ENCODE results near the gene ITGAD.

ITGAD gene

DNA sequence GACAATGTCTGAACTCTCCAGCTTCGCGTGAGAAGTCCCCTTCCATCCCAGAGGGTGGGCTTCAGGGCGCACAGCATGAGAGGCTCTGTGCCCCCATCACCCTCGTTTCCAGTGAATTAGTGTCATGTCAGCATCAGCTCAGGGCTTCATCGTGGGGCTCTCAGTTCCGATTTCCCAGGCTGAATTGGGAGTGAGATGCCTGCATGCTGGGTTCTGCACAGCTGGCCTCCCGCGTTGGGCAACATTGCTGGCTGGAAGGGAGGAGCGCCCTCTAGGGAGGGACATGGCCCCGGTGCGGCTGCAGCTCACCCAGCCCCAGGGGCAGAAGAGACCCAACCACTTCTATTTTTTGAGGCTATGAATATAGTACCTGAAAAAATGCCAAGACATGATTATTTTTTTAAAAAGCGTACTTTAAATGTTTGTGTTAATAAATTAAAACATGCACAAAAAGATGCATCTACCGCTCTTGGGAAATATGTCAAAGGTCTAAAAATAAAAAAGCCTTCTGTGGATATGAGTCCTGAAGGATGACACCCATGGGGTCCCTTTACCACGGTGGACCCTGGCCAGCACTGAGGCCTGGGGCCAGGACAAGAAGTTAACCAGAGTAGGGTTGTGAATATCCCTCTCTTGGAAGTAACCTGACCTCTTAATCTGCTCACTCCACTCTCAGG, 10.5 kb upstream of the ITGAD start:
- DNase-seq (ENCODE audit: low spot score in 2 of 2) (peak; percentile 63 to 81), ATAC-seq (peak; percentile 51)
- H3K4me1 Mint-ChIP-seq: peaks cover 38% of the 10 kb centered on the region
- no peak overlapping the region for H3K4me3 Mint-ChIP-seq
- H3K36me3 Mint-ChIP-seq: peaks cover 18% of the 10 kb centered on the region
- H3K27ac Mint-ChIP-seq: no peak overlapping the region
- H3K9me3 Mint-ChIP-seq: no peaks in the 10 kb centered on the region

DNA sequence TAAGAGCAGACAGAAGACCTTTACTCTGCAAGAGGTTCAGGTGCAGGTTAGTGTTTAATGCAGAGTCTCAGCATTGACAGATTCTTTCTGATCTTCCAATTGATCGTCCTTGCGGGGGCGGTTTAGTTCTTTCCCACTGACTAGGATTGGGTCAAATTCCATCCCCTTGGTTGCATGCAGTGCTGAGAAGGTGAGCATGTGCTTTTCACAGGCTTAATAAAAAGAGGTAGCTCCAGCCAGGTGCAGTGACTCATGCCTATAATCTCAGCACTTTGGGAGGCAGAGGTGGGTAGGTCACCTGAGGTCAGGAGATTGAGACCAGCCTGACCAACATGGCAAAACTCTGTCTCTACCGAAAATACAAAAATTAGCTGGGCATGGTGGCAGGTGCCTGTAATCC, 7.5 kb upstream of the ITGAD start:
- Mint-ChIP-seq H3K4me3 (no peak overlapping the region), H3K9me3 (no peaks in the 10 kb centered on the region), H3K4me1 (peaks cover 36% of the 10 kb centered on the region), H3K27ac (peak overlapping the region; percentile 53), H3K36me3 (peaks cover 9% of the 10 kb centered on the region)
- DNase-seq (ENCODE audit: low spot score in 2 of 2) (no peak), ATAC-seq (no peak)

DNA sequence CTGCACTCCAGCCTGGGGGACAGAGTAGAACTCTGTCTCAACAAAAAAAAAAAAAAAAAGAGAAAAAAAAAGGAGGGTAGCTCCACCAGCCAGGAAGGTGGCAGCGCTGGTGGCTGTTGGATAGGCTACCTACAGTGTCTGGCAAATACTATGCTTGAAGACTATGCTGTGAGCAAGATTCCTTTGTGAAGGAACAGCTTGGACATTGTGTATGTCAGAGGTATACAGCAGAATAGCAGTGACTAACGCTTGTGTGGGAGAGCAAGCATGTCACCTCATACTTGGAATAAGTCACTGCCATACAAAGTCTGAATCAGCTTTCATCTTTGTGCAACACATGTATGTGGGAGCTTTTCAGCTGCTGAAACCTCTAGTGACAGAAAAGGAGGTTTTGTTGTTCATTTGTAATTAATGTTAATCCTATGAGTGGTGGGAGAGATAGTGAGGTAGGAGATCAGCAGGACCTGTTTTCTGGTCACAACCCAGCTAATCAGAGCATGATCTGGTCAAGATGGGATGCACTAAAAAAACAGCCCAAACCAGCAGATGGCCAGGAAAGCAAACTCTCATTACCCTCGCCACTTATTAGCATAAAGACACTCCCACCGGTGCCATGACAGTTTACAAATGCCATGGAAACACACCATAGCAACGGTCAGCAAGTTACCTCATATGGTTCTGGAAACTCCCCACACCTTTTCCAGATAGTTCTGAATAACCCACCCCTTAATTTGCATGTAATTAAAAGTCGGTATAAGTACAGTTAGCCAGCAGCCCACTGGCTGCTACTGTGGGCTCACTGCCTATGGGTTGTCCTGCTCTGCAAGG, 6.8 kb upstream of the ITGAD start:
- H3K4me3 Mint-ChIP-seq: peak overlapping the region; percentile 43
- peak; percentile 99 for ATAC-seq
- peak overlapping the region; percentile 53 for H3K27ac Mint-ChIP-seq
- peaks cover 9% of the 10 kb centered on the region for H3K36me3 Mint-ChIP-seq
- H3K4me1 Mint-ChIP-seq: peaks cover 36% of the 10 kb centered on the region
- no peaks in the 10 kb centered on the region for H3K9me3 Mint-ChIP-seq
- peak in 1 of 2 donors; percentile 63 for DNase-seq (ENCODE audit: low spot score in 2 of 2)

DNA sequence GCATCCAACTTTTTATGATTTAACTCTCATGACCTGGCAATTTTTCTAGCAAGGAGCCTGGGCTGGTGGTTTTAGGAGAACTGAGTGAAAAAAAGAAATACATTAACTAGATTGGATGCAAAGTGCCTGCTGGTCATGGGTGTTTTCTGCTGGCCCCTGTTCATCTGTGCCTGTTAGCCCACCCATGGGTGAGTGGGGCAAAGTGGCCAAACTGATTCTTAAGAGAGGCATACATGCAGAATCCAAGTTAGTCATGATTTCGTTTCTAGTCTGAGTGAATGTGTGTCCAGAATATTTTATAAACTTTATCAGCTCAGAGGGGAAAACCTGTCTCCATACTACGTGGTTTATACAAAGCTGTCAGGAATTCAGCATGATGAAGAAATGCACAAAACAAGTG, 4.6 kb upstream of the ITGAD start:
- no peak overlapping the region for H3K4me3 Mint-ChIP-seq
- no peak for DNase-seq (ENCODE audit: low spot score in 2 of 2)

DNA sequence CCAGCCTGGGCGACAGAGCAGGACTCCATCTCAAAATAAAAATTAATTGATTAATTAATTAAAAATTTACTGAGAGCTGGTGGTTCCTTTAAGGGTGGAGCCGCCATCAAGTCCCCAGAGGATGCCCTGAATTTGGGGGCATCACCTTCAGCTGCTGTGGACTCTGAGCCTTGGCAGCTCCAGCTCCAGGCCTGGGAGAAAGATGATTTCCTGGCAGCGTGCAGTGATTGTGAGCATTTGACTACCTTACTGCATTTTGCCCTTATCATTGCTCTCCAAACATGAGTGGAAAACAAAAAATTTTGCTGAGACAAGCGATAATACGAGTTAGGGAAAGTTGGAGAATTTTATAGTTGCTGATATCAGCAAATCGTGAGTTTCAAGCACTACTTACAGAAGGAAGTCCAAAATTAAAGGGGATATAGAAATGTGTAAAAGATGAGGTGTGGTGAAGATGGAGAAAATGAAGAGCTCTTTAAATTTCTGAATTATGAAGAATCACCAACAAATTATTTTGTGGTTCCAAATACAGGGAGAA, 2.6 kb upstream of the ITGAD start:
- Mint-ChIP-seq H3K9me3 (no peaks in the 10 kb centered on the region), H3K4me1 (peaks cover 22% of the 10 kb centered on the region), H3K27ac (no peak overlapping the region), H3K4me3 (no peak overlapping the region), H3K36me3 (no peaks in the 10 kb centered on the region)
- DNase-seq (ENCODE audit: low spot score in 2 of 2) (no peak), ATAC-seq (no peak)

More for the DNA sequence above, 4.6 kb upstream of the ITGAD start:
- no peaks in the 10 kb centered on the region for H3K9me3 Mint-ChIP-seq
- peaks cover 25% of the 10 kb centered on the region for H3K4me1 Mint-ChIP-seq
- no peak overlapping the region for H3K27ac Mint-ChIP-seq
- no peaks in the 10 kb centered on the region for H3K36me3 Mint-ChIP-seq
- ATAC-seq: no peak

DNA sequence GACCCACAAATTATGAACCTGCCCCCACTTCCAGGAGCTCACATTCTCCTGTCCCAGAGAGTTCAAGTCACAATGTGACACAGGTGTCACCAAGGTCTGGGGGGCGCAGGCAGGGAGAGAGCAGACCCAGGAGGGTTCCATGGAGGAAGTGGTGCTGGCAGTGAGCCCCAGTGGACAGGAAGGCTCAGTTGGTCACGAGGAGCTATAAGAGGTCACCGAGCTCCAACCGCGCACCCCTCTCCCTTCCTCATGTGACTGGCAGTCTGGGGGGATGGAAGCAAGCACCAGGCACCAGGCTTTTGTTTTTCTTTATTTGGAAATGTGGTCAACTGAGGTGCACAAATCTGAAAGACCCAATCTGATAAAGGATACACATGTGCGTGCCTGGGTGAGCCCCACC, 2.5 kb downstream of the ITGAD start:
- H3K4me1 Mint-ChIP-seq: peaks cover 25% of the 10 kb centered on the region
- ATAC-seq: no peak

DNA sequence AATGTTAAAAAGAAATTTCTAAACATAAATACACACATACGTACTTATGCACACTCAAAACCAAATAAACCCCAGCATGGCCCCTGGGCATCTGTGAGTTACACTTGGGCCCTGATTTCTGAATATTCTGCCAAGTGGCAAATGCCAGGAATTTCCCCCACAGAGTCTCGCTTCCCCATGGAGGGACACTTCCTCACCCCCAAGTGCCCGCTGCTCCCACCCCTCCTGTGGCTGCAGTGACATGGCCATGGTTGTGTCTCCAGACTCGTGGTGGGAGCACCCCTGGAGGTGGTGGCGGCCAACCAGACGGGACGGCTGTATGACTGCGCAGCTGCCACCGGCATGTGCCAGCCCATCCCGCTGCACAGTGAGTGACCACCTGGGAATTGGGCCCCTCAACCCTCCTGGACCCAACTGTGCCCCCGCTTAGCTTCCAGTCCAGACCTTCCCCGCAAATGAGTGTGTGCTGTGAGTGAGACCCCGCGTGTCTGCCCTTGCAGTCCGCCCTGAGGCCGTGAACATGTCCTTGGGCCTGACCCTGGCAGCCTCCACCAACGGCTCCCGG, 4.0 kb downstream of the ITGAD start:
- Mint-ChIP-seq H3K4me1 (peaks cover 32% of the 10 kb centered on the region), H3K27ac (no peak overlapping the region), H3K4me3 (no peak overlapping the region), H3K36me3 (no peaks in the 10 kb centered on the region), H3K9me3 (peaks cover 8% of the 10 kb centered on the region)
- no peak for ATAC-seq
- DNase-seq (ENCODE audit: low spot score in 2 of 2): no peak

More for the DNA sequence above, 2.5 kb downstream of the ITGAD start:
- H3K36me3 Mint-ChIP-seq: no peaks in the 10 kb centered on the region
- H3K4me3 Mint-ChIP-seq: no peak overlapping the region
- no peak overlapping the region for H3K27ac Mint-ChIP-seq
- DNase-seq (ENCODE audit: low spot score in 2 of 2): no peak
- H3K9me3 Mint-ChIP-seq: peaks cover 8% of the 10 kb centered on the region

DNA sequence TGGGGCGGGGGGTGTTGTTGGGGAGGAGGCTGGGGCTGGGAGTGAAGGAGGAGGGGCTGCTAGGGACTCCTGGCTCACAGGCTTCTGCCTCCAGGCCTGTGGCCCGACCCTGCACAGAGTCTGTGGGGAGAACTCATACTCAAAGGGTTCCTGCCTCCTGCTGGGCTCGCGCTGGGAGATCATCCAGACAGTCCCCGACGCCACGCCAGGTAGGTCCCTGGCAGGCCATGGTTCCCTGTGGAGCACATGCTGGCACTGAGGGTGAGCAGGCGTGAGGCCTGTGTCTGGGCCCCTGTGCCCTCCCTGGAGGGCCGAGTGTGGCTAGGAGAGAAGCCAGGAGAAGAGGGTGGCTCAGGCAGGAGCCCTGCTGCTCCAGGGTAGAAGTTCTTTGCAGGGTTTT, 4.6 kb downstream of the ITGAD start:
- ATAC-seq (no peak), DNase-seq (ENCODE audit: low spot score in 2 of 2) (no peak)
- Mint-ChIP-seq H3K36me3 (no peaks in the 10 kb centered on the region), H3K4me1 (peaks cover 35% of the 10 kb centered on the region), H3K27ac (no peak overlapping the region), H3K9me3 (peaks cover 8% of the 10 kb centered on the region), H3K4me3 (no peak overlapping the region)

DNA sequence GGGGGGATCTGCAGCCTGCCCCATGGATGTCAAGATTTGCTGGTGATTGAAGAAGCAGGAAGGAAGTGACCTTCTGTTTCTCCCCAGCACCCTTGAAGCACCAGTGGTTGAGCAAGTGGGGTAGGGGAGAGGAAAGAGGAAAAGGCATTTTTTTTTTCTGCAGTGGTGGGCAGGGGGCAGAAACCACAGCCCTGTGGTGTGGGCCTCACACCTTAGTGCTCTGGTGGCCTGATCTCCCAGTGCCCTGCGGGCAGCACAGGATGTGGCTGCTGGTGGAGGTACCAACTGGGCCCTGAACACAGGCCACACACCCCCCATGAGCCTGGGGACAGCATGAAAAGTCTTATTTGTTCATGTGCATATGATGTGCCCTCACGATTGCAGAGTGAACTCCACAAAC, 7.1 kb downstream of the ITGAD start:
- peaks cover 48% of the 10 kb centered on the region for H3K4me1 Mint-ChIP-seq

DNA sequence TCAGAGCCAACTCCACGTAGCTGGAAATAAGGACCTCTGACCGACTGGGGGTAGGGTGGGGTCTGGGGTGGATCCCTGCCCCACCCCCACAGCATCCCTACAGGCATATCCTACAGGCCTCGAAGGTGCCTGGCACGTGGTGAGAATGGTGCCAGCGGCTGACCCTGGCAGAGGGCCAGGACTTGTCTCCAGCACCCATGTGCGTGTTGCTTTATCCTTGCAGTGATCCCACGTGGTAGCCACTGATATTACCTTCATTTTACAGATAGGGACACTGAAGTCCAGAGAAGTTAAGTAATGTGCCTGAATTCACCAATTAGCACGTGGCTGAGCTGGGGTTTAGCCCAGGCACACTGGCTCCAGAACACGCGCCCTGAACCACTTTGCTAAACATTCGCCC, 8.3 kb downstream of the ITGAD start:
- H3K4me1 Mint-ChIP-seq: peaks cover 48% of the 10 kb centered on the region
- DNase-seq (ENCODE audit: low spot score in 2 of 2) (no peak), ATAC-seq (no peak)
- H3K9me3 Mint-ChIP-seq: peaks cover 8% of the 10 kb centered on the region
- H3K27ac Mint-ChIP-seq: peak overlapping the region; percentile 20
- no peak overlapping the region for H3K4me3 Mint-ChIP-seq
- no peaks in the 10 kb centered on the region for H3K36me3 Mint-ChIP-seq

More for the DNA sequence above, 7.1 kb downstream of the ITGAD start:
- Mint-ChIP-seq H3K27ac (peak overlapping the region; percentile 48), H3K4me3 (no peak overlapping the region), H3K36me3 (no peaks in the 10 kb centered on the region), H3K9me3 (peaks cover 8% of the 10 kb centered on the region)
- DNase-seq (ENCODE audit: low spot score in 2 of 2) (no peak), ATAC-seq (peak; percentile 74)

DNA sequence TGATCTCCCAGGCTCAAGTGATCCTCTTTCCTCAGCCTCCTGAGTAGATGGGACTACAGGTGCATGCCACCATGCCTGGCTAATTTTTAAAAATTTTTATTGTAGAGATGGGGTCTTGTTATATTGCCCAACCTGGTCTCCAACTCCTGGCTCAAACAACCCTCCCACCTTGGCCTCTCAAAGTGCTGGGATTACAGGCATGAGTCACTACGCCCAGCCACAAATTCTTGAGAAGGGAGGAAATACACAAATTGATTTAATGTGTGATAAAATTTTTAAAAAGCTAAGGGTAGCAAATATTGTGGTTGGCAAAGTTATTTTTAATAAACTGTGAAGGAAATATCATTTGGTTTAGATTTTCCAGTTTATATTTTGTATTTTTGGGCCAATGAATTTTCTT, 9.6 kb downstream of the ITGAD start:
- Mint-ChIP-seq H3K4me1 (peaks cover 46% of the 10 kb centered on the region), H3K9me3 (peaks cover 8% of the 10 kb centered on the region), H3K36me3 (no peaks in the 10 kb centered on the region), H3K4me3 (no peak overlapping the region), H3K27ac (peak overlapping the region; percentile 29)
- no peak for DNase-seq (ENCODE audit: low spot score in 2 of 2)
- ATAC-seq: no peak

DNA sequence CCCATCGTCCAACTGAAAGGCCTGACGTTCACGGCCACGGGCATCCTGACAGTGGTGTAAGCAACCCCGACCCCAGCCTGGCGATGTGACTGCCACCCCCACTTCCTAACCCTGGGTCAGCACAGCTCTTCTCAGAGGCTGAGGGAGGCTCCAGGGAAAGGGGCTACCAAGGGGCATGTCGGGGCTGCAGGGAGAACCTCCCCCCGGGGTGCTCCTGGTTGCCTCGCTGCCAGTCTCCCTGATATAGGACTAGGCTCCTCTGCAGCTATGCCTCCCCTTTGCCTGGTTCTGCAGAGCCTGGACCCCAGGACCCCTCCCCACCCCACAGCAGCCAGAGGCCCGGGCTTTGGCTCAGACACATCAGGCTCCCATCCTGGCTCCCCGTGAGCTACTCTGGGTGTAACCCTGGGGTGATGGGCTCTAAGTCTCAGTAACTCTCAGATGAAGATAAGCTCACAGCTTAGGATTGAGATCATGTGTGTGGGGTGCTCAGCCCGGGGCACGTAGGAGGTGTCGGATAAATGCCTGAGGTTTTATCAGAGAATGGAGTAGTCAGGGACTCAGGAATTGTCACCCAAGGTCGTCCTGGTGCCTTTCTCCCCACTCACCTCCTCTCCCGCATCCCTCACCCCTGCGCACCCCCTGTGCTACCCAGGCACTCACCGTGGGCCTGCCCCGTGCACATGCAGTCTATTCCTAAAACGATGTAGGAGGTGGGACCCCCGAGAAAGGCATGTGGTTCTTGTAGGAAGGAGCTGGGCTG, 10.6 kb downstream of the ITGAD start:
- Mint-ChIP-seq H3K27ac (no peak overlapping the region), H3K4me3 (no peak overlapping the region), H3K36me3 (no peaks in the 10 kb centered on the region), H3K9me3 (peaks cover 8% of the 10 kb centered on the region), H3K4me1 (peaks cover 38% of the 10 kb centered on the region)
- ATAC-seq (no peak), DNase-seq (ENCODE audit: low spot score in 2 of 2) (no peak)

DNA sequence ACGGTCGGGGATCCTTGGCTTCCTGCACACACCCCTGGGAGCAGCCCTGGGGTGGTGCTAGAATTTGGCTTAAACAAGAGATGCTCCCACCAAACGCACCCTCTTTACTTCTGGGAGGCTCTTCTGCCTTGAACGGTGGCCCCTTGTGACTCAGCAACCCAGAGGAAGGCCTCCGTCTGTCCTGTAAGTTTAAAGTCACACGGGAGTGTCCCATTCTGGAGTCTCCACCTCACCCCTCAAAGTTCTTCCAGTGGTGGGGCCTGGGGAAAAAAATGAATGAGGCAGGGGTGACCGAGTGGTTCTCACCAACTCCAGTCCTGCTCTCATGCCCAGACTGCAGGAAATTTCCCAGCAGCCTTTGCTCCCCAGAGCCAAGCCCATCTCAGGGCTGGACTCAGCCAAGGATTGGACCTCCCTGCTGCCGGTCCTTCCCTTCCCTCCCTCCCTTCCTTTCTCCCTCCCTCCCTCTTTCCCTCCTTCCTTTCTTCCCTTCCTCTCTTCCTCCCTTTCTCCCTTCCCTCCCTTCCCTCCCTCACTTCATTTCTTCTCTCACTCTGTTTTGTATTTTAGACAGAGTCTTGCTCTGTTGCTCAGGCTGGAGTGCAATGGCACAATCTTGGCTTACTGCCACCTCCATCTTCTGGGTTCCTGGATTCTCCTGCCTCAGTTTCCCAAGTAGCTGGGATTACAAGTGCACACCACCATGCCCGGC, 11.4 kb downstream of the ITGAD start:
- Mint-ChIP-seq H3K4me1 (peaks cover 31% of the 10 kb centered on the region), H3K9me3 (peaks cover 4% of the 10 kb centered on the region), H3K27ac (no peak overlapping the region), H3K4me3 (no peak overlapping the region), H3K36me3 (no peaks in the 10 kb centered on the region)
- DNase-seq (ENCODE audit: low spot score in 2 of 2): no peak
- ATAC-seq: no peak

DNA sequence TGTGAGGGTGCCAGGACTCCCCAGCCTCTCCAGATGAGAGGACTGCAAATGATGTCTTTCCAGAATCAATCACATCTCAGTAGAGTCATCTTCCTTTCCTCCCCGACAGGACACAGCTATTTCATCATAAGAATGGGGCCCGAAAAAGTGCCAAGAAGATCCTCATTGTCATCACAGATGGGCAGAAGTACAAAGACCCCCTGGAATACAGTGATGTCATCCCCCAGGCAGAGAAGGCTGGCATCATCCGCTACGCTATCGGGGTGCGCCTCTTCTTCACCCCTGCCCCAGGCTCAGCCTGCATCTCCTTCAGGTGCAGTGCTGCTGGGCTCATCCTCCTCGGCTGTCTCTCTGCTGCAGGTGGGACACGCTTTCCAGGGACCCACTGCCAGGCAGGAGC, 14.3 kb downstream of the ITGAD start:
- Mint-ChIP-seq H3K9me3 (no peaks in the 10 kb centered on the region), H3K27ac (no peak overlapping the region), H3K4me3 (no peak overlapping the region)

More for the DNA sequence above, 14.3 kb downstream of the ITGAD start:
- ATAC-seq (no peak), DNase-seq (ENCODE audit: low spot score in 2 of 2) (no peak)
- Mint-ChIP-seq H3K4me1 (peaks cover 18% of the 10 kb centered on the region), H3K36me3 (no peaks in the 10 kb centered on the region)

Measured in stimulated activated effector memory CD8-positive, alpha-beta T cell treated with anti-CD3 and anti-CD28 coated beads, Interleukin-12 subunit alpha, Interleukin-12 subunit beta, amount 100 ng/mL, for 72 hours (primary cell).